MM.1S (cell line): Measurements from ENCODE around the gene PRDM12.

Source experiments
- DNase-seq: peaks from one replicate; pipeline ENCODE4 v3.0.0-alpha.2; 2015
- H2AFZ ChIP-seq: fragments of 300-600 bp; sonication (generic); 2 replicates; pipeline ENCODE4 v1.6.0; 2016; ENCODE audit warnings: antibody characterized with exemption, low read length
- H3F3A ChIP-seq: fragments of 300-600 bp; sonication (generic); 2 replicates; pipeline ENCODE4 v1.6.1; 2016; ENCODE audit warnings: mild to moderate bottlenecking, antibody characterized with exemption, low read length, moderate library complexity, mixed read lengths; ENCODE audit not compliant: insufficient read depth
- H3K27ac ChIP-seq: fragments of 300-600 bp; sonication (generic); 2 replicates; pipeline ENCODE4 v1.5.1; 2016; ENCODE audit warnings: mild to moderate bottlenecking, low read length
- H3K27me3 ChIP-seq: fragments of 300-600 bp; sonication (generic); replicated peaks from 2 replicates; pipeline ENCODE4 v1.6.0; 2016; ENCODE audit warnings: low read length; ENCODE audit not compliant: insufficient read depth
- H3K36me3 ChIP-seq: fragments of 300-600 bp; sonication (generic); replicated peaks from 2 replicates; pipeline ENCODE4 v1.6.1; 2016; ENCODE audit warnings: mild to moderate bottlenecking, low read length, mixed read lengths; ENCODE audit not compliant: insufficient read depth
- H3K4me1 ChIP-seq: fragments of 300-600 bp; sonication (generic); 2 replicates; pipeline ENCODE4 v1.6.1; 2016; ENCODE audit warnings: low read length, mixed read lengths
- H3K4me2 ChIP-seq: fragments of 300-600 bp; sonication (generic); 2 replicates; pipeline ENCODE4 v1.6.0; 2016; ENCODE audit warnings: low read depth, low read length
- H3K4me3 ChIP-seq: fragments of 300-600 bp; sonication (generic); 2 replicates; pipeline ENCODE4 v1.5.1; 2016; ENCODE audit warnings: low read length, mixed read lengths
- H3K79me2 ChIP-seq: fragments of 300-600 bp; sonication (generic); 2 replicates; pipeline ENCODE4 v1.6.1; 2016; ENCODE audit warnings: mixed run types, low read length, mixed read lengths
- H3K9ac ChIP-seq: fragments of 300-600 bp; sonication (generic); 2 replicates; pipeline ENCODE4 v1.6.1; 2016; ENCODE audit warnings: low read length, mixed read lengths
- H3K9me2 ChIP-seq: fragments of 300-600 bp; sonication (generic); replicated peaks from 2 replicates; pipeline ENCODE4 v1.6.1; 2016; ENCODE audit warnings: mild to moderate bottlenecking, low read length, mixed read lengths; ENCODE audit not compliant: insufficient read depth
- H3K9me3 ChIP-seq: fragments of 300-600 bp; sonication (generic); replicated peaks from 2 replicates; pipeline ENCODE4 v1.6.1; 2016; ENCODE audit warnings: mild to moderate bottlenecking, low read length, mixed read lengths; ENCODE audit not compliant: insufficient read depth
- H4K20me1 ChIP-seq: fragments of 300-600 bp; sonication (generic); 2 replicates; pipeline ENCODE4 v1.6.1; 2016; ENCODE audit warnings: mild to moderate bottlenecking, low read length, moderate library complexity, mixed read lengths; ENCODE audit not compliant: insufficient read depth
- CTCF ChIP-seq: fragments of 300-600 bp; sonication (generic); IDR thresholded peaks from 2 replicates; pipeline ENCODE4 v1.5.1; 2016; ENCODE audit warnings: antibody characterized with exemption, low read length, mixed read lengths
- EZH2 ChIP-seq: fragments of 300-600 bp; sonication (generic); optimal IDR thresholded peaks from 2 replicates; pipeline ENCODE3; 2017; ENCODE audit warnings: low read depth, mild to moderate bottlenecking, antibody characterized with exemption, low read length, mixed read lengths
- EZH2phosphoT487 ChIP-seq: fragments of 300-600 bp; sonication (generic); IDR thresholded peaks from 2 replicates; pipeline ENCODE4 v1.6.1; 2018; ENCODE audit warnings: antibody characterized with exemption, low read length

Gene PRDM12

DNA sequence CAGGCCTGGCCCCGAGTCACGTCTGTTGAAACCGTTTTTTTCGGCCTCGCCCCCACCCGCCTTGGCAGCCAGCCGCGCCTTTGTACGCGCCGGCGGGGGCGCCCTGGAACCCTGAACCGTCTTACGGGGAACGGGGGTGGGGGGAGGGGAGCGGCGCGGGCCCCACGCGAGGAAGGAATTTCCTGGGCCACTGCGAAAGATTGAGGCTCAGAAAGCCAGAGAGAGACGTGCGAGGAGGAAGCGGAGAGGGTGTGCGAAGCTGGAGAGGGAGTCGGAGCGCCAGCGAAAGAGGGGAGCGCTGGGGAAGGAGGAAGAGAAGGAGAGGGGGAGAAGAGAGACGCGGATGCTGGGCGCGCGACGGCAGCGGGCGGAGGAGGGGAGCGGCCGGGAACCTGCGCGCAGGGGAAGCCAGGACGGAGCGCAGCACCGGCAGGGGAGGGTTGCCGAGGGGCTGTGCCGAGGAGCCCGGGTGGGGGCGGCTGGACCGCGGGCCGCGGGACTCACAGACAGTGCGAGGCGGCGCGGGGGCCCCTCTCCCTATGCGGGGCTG lies 4.6 kb upstream of the PRDM12 start:
- H3K4me2 ChIP-seq, result no peak overlapping the region
- H3K4me1 ChIP-seq, result no peaks in the 10 kb centered on the region
- H3K27ac ChIP-seq, result no peak overlapping the region
- no peaks in the 10 kb centered on the region for H3K9me3 ChIP-seq
- H2AFZ ChIP-seq, result no peak overlapping the region
- no peaks in the 10 kb centered on the region for H3F3A ChIP-seq
- no peaks in the 10 kb centered on the region for H4K20me1 ChIP-seq
- no peak overlapping the region for H3K9ac ChIP-seq
- no peaks in the 10 kb centered on the region for H3K36me3 ChIP-seq
- no peak overlapping the region for H3K4me3 ChIP-seq
- H3K9me2 ChIP-seq, result no peaks in the 10 kb centered on the region
- DNase-seq, result no peak
- no peak for TF ChIP-seq EZH2phosphoT487
- H3K27me3 ChIP-seq, result peaks cover 93% of the 10 kb centered on the region
- no peaks in the 10 kb centered on the region for H3K79me2 ChIP-seq

DNA sequence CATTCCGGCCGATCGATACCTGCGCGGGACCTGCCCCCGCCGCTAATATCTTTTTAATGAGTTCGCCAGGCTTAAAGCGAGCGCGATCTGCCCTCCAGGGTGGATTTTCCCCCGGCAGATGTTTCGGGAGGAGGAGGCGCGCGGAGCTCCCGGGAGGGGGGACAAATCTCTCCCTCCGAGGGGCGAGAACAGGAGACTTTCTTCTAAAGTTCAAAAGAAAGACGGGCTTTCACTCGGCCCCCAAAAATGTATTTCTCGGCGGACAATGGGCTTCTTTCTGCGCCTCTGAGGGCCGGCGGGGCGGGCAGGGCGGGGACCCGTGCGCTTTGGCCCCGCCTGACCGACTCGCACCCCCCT lies 4.1 kb upstream of the PRDM12 start:
- H3K27me3 ChIP-seq, result peaks cover 93% of the 10 kb centered on the region
- H3K9me3 ChIP-seq, result no peaks in the 10 kb centered on the region
- no peaks in the 10 kb centered on the region for H3K4me1 ChIP-seq
- no peaks in the 10 kb centered on the region for H3F3A ChIP-seq
- no peak overlapping the region for H3K9ac ChIP-seq
- H3K36me3 ChIP-seq, result no peaks in the 10 kb centered on the region
- H3K4me3 ChIP-seq, result no peak overlapping the region
- H3K4me2 ChIP-seq, result no peak overlapping the region
- H2AFZ ChIP-seq, result no peak overlapping the region
- H3K9me2 ChIP-seq, result no peaks in the 10 kb centered on the region
- no peak overlapping the region for H3K27ac ChIP-seq
- no peak for TF ChIP-seq EZH2
- TF ChIP-seq CTCF, result no peak
- no peak for TF ChIP-seq EZH2phosphoT487
- no peaks in the 10 kb centered on the region for H3K79me2 ChIP-seq
- DNase-seq, result no peak
- no peaks in the 10 kb centered on the region for H4K20me1 ChIP-seq

DNA sequence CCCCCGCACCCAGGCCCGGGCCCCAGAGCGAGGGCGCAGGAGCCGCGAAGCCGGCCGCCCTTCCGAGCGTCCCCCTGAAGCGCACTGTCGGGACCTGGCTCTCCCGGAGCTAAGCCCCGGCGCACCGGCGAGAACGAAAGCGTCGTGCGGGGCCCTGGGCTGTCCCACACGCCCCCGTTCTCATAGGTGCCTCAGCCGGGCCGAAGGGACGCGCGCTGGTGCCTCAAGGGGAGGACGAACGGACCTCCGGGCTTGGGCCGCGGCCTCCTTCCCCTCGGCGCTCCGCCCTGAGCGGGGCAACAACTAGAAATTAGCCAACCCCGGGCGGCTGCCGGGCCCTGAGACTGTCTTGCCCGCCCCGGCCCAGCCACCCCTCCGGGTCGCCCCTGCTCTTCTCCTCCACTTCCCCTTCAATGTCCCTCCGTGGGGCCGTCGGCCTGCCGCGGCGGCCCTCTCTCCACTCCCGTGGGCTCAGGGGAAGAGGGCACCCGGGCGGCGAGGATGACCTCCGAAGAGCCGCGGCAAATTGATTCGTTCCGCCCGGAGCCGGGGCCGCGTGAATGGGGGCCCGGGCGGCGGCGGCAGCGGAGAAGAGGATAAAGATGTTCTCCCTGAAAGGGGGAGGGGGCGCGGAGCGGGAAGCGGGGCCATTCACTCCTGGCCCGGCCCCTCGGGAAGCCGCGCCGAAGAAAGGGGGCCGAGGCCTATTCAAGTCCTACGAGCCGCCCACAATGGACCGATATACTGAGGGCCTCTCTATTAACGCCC lies 3.5 kb upstream of the PRDM12 start:
- 0 out of 2 replicates have a peak, but pooled peaks have one; percentile 30 for TF ChIP-seq EZH2phosphoT487
- no peak for TF ChIP-seq CTCF
- TF ChIP-seq EZH2, result no peak
- no peaks in the 10 kb centered on the region for H4K20me1 ChIP-seq
- no peaks in the 10 kb centered on the region for H3K9me3 ChIP-seq
- no peak overlapping the region for H3K4me2 ChIP-seq
- no peaks in the 10 kb centered on the region for H3K4me1 ChIP-seq
- H3F3A ChIP-seq, result no peaks in the 10 kb centered on the region
- no peaks in the 10 kb centered on the region for H3K79me2 ChIP-seq
- DNase-seq, result no peak
- H3K9ac ChIP-seq, result no peak overlapping the region
- H2AFZ ChIP-seq, result no peak overlapping the region
- H3K27ac ChIP-seq, result no peak overlapping the region
- no peak overlapping the region for H3K4me3 ChIP-seq
- H3K27me3 ChIP-seq, result peaks cover 93% of the 10 kb centered on the region
- H3K36me3 ChIP-seq, result no peaks in the 10 kb centered on the region
- H3K9me2 ChIP-seq, result no peaks in the 10 kb centered on the region

- no peak for DNase-seq
- Histone ChIP-seq H3K4me1 (no peaks in the 10 kb centered on the region), H3K9me2 (no peaks in the 10 kb centered on the region), H3K36me3 (no peaks in the 10 kb centered on the region), H4K20me1 (no peaks in the 10 kb centered on the region), H2AFZ (no peak overlapping the region), H3K9me3 (no peaks in the 10 kb centered on the region), H3K27ac (no peak overlapping the region), H3K4me2 (no peak overlapping the region), H3K9ac (no peak overlapping the region), H3K4me3 (no peak overlapping the region), H3K27me3 (peaks cover 93% of the 10 kb centered on the region), H3F3A (no peaks in the 10 kb centered on the region), H3K79me2 (no peaks in the 10 kb centered on the region)
- TF ChIP-seq CTCF (no peak), EZH2phosphoT487 (no peak), EZH2 (no peak)
Measured at GRCh38 chr9:130661451-130662098, 2.8 kb upstream of the PRDM12 start.
